H9 (cell line): ENCODE results near the gene ARMC12. TPM values are rescaled to one million over a fixed set of nuclear protein-coding genes. Genes with fewer than 3 reads are reported as not detected.

Experiments
- DNase-seq: peaks from one replicate; pipeline ENCODE4 v3.0.0-alpha.2; 2017
- H2AFZ ChIP-seq: one replicate; pipeline ENCODE4 v1.6.1; 2013; ENCODE audit warnings: mild to moderate bottlenecking, low read length, control low read depth, moderate library complexity
- H2AK5ac ChIP-seq: 2 replicates; pipeline ENCODE4 v1.6.1; 2013; ENCODE audit warnings: low read length, control low read depth, mixed read lengths; ENCODE audit not compliant: insufficient read length
- H2BK120ac ChIP-seq: one replicate; pipeline ENCODE4 v1.6.1; 2013; ENCODE audit warnings: low read depth, mild to moderate bottlenecking, low read length, control low read depth, inconsistent platforms; ENCODE audit not compliant: poor library complexity, severe bottlenecking
- H2BK12ac ChIP-seq: 2 replicates; pipeline ENCODE4 v1.6.1; 2013; ENCODE audit warnings: low read length, control low read depth, mixed read lengths, low read depth; ENCODE audit not compliant: insufficient read length
- H2BK15ac ChIP-seq: 2 replicates; pipeline ENCODE4 v1.6.1; 2013; ENCODE audit warnings: low read depth, low read length, control low read depth
- H2BK20ac ChIP-seq: one replicate; pipeline ENCODE4 v1.6.1; 2013; ENCODE audit warnings: low read depth, mild to moderate bottlenecking, low read length, control low read depth, inconsistent platforms; ENCODE audit not compliant: poor library complexity, severe bottlenecking
- H2BK5ac ChIP-seq: 2 replicates; pipeline ENCODE4 v1.6.1; 2013; ENCODE audit warnings: low read length, control low read depth, mixed read lengths; ENCODE audit not compliant: insufficient read length
- H3K14ac ChIP-seq: 2 replicates; pipeline ENCODE4 v1.6.1; 2013; ENCODE audit warnings: low read length, control low read depth; ENCODE audit not compliant: insufficient read depth
- H3K18ac ChIP-seq: 2 replicates; pipeline ENCODE4 v1.6.1; 2013; ENCODE audit warnings: low read depth, mild to moderate bottlenecking, mixed read lengths, low read length, control low read depth; ENCODE audit not compliant: insufficient read length
- H3K23ac ChIP-seq: 2 replicates; pipeline ENCODE4 v1.6.1; 2013; ENCODE audit warnings: low read length, control low read depth, mixed read lengths, low read depth; ENCODE audit not compliant: insufficient read length
- H3K23me2 ChIP-seq: 2 replicates; pipeline ENCODE4 v1.6.1; 2013; ENCODE audit warnings: low read depth, mild to moderate bottlenecking, mixed read lengths, low read length, control low read depth; ENCODE audit not compliant: insufficient read length, poor library complexity, severe bottlenecking
- H3K27ac ChIP-seq: 2 replicates; pipeline ENCODE4 v1.5.1; 2013; ENCODE audit warnings: low read length, control low read depth, mixed read lengths, low read depth; ENCODE audit not compliant: insufficient read length
- H3K27me3 ChIP-seq: 2 replicates; pipeline ENCODE4 v1.6.1; 2013; ENCODE audit warnings: low read length, control low read depth, inconsistent platforms; ENCODE audit not compliant: insufficient read depth
- H3K4ac ChIP-seq: 2 replicates; pipeline ENCODE4 v1.6.1; 2013; ENCODE audit warnings: low read depth, mild to moderate bottlenecking, control low read depth, inconsistent platforms, low read length, moderate library complexity
- H3K4me1 ChIP-seq: 2 replicates; pipeline ENCODE4 v1.6.1; 2013; ENCODE audit warnings: low read length, control low read depth, inconsistent platforms; ENCODE audit not compliant: insufficient read depth
- H3K4me2 ChIP-seq: 2 replicates; pipeline ENCODE4 v1.6.1; 2013; ENCODE audit warnings: low read length, control low read depth, mixed read lengths; ENCODE audit not compliant: insufficient read length, insufficient read depth
- H3K56ac ChIP-seq: 2 replicates; pipeline ENCODE4 v1.6.1; 2013; ENCODE audit warnings: low read depth, mild to moderate bottlenecking, mixed read lengths, low read length, control low read depth; ENCODE audit not compliant: insufficient read length
- H3K79me1 ChIP-seq: 2 replicates; pipeline ENCODE4 v1.6.1; 2013; ENCODE audit warnings: low read depth, mild to moderate bottlenecking, moderate library complexity, low read length, control low read depth, inconsistent platforms; ENCODE audit not compliant: insufficient read depth, poor library complexity, severe bottlenecking
- H3K79me2 ChIP-seq: 2 replicates; pipeline ENCODE4 v1.6.1; 2013; ENCODE audit warnings: low read length, control low read depth, inconsistent platforms; ENCODE audit not compliant: insufficient read depth
- H3K9ac ChIP-seq: 2 replicates; pipeline ENCODE4 v1.6.1; 2013; ENCODE audit warnings: low read length, control low read depth, mixed read lengths; ENCODE audit not compliant: insufficient read length; ENCODE audit errors: extremely low read depth
- H3K9me3 ChIP-seq: one replicate; pipeline ENCODE4 v1.6.1; 2013; ENCODE audit warnings: low read depth, low read length, inconsistent platforms; ENCODE audit not compliant: control insufficient read depth
- H3T11ph ChIP-seq: one replicate; pipeline ENCODE4 v1.6.1; 2013; ENCODE audit warnings: mild to moderate bottlenecking, low read length, control low read depth, inconsistent platforms
- H4K20me1 ChIP-seq: one replicate; pipeline ENCODE4 v1.6.1; 2013; ENCODE audit not compliant: control insufficient read depth, insufficient read length, insufficient read depth
- H4K5ac ChIP-seq: 2 replicates; pipeline ENCODE4 v1.6.1; 2013; ENCODE audit warnings: low read depth, mild to moderate bottlenecking, mixed read lengths, low read length, control low read depth; ENCODE audit not compliant: insufficient read length
- H4K8ac ChIP-seq: replicated peaks from 2 replicates; pipeline ENCODE4 v1.6.1; 2013; ENCODE audit warnings: low read length, control low read depth, mixed read lengths, low read depth; ENCODE audit not compliant: insufficient read length
- H4K91ac ChIP-seq: 2 replicates; pipeline ENCODE4 v1.6.1; 2013; ENCODE audit warnings: low read depth, mild to moderate bottlenecking, moderate library complexity, mixed read lengths, low read length, control low read depth; ENCODE audit not compliant: insufficient read length
- H3K27ac Mint-ChIP-seq, 3 experiments: 2 replicates in 2 of 3; 3 replicates in 1 of 3; pipeline ENCODE4 v1.8.0; 2020 to 2021; ENCODE audit warnings: mixed read lengths in 3 of 3, mild to moderate bottlenecking in 1 of 3, moderate library complexity in 1 of 3
- H3K27me3 Mint-ChIP-seq: 2 replicates; pipeline ENCODE4 v1.8.0; 2021; ENCODE audit warnings: low read depth, mild to moderate bottlenecking, moderate library complexity, mixed read lengths
- H3K36me3 Mint-ChIP-seq, 3 experiments: 2 replicates in 2 of 3; 3 replicates in 1 of 3; pipeline ENCODE4 v1.8.0; 2020 to 2021; ENCODE audit warnings: low read depth in 3 of 3, mixed read lengths in 3 of 3; ENCODE audit not compliant: insufficient read depth in 1 of 3
- H3K4me1 Mint-ChIP-seq, 2 experiments: 2 replicates each; pipeline ENCODE4 v1.8.0; 2020; ENCODE audit warnings: mixed read lengths in 2 of 2
- H3K4me3 Mint-ChIP-seq, 2 experiments: 2 replicates in 1 of 2; 3 replicates in 1 of 2; pipeline ENCODE4 v1.8.0; 2020 to 2021; ENCODE audit warnings: mild to moderate bottlenecking in 2 of 2, mixed read lengths in 2 of 2, moderate library complexity in 1 of 2
- H3K9me3 Mint-ChIP-seq, 2 experiments: 2 replicates in 1 of 2; 3 replicates in 1 of 2; pipeline ENCODE4 v1.8.0; 2020; ENCODE audit warnings: mild to moderate bottlenecking in 2 of 2, mixed read lengths in 2 of 2, moderate library complexity in 1 of 2
- CTCF ChIP-seq: fragments of 200-600 bp; sonication (generic); conservative IDR thresholded peaks from 3 replicates; pipeline ENCODE4 v1.8.0; 2021; ENCODE audit warnings: antibody characterized with exemption, mild to moderate bottlenecking
- WGBS: extraction: QIAGEN DNeasy Blood & Tissue Kit; methylation state at CpG from one replicate; pipeline ENCODE4 v1.1.7; 2013; ENCODE audit warnings: missing lambda C conversion rate, low lambda C conversion rate, mixed read lengths; ENCODE audit not compliant: insufficient read length; ENCODE audit errors: extremely low coverage; 5-methylcytosine and 5-hydroxymethylcytosine counted together
- total RNA-seq: library from RNA; stranded (reverse); gene quantifications from 2 replicates; pipeline ENCODE4 v1.2.1, GENCODE V29; 2021

ARMC12 gene
- total RNA-seq, 1 experiment from 2014 or later, result 1.7 TPM

- no peak for DNase-seq
- no peak overlapping the region for H3K4ac ChIP-seq
- no peak overlapping the region for H2BK15ac ChIP-seq
- no peak overlapping the region for H2BK5ac ChIP-seq
- no peak overlapping the region for H3T11ph ChIP-seq
- peaks cover 6% of the 10 kb centered on the region for H3K23me2 ChIP-seq
- H3K4me2 ChIP-seq, result no peak overlapping the region
- no peaks in the 10 kb centered on the region for H3K9me3 ChIP-seq
- H3K79me2 ChIP-seq, result peaks cover 2% of the 10 kb centered on the region; the same call in 1 of the 2 replicates
- H4K20me1 ChIP-seq, result no peaks in the 10 kb centered on the region
- H3K27ac Mint-ChIP-seq, result no peak overlapping the region
- H2AK5ac ChIP-seq, result no peak overlapping the region
- WGBS, result no CpG with 5 or more reads among the region's 9 CpGs
- H3K4me1 Mint-ChIP-seq, result peaks cover 12 to 19% of the 10 kb centered on the region in 2 experiments
- H3K9ac ChIP-seq, result no peak overlapping the region
- H4K91ac ChIP-seq, result no peak overlapping the region
- H3K23ac ChIP-seq, result no peak overlapping the region
- no peak for TF ChIP-seq CTCF
- no peak overlapping the region for H4K5ac ChIP-seq
- peaks cover 0 to 3% of the 10 kb centered on the region in 2 experiments; a peak in 2 of 5 replicates for H3K9me3 Mint-ChIP-seq
- H3K27me3 Mint-ChIP-seq, result peaks cover 14% of the 10 kb centered on the region
- no peak overlapping the region for H3K18ac ChIP-seq
- no peak overlapping the region for H3K27ac ChIP-seq
- no peak overlapping the region for H3K56ac ChIP-seq
- H4K8ac ChIP-seq, result no peak overlapping the region
- H2BK20ac ChIP-seq, result no peak overlapping the region
- no peaks in the 10 kb centered on the region; the same call in 1 of the 2 replicates for H3K4me1 ChIP-seq
- no peaks in the 10 kb centered on the region for H3K27me3 ChIP-seq
- no peaks in the 10 kb centered on the region for H3K79me1 ChIP-seq
- H3K4me3 Mint-ChIP-seq, result no peak overlapping the region
- H2AFZ ChIP-seq, result no peak overlapping the region
- no peak overlapping the region for H2BK120ac ChIP-seq
- peaks cover 0 to 1% (median 0%) of the 10 kb centered on the region in 3 experiments; a peak in 1 of 7 replicates for H3K36me3 Mint-ChIP-seq
- no peak overlapping the region for H3K14ac ChIP-seq
- H2BK12ac ChIP-seq, result no peak overlapping the region
Observed at GRCh38 chr6:35690484-35690883, 46.3 kb upstream of the ARMC12 start.
